Adrenal gland (tissue), 12 donors: ENCODE measurements around the gene MOAP1. TPM values are rescaled to one million over a fixed set of nuclear protein-coding genes. Genes with fewer than 3 reads are reported as not detected.
A peak's percentile ranks its signal among the peaks of the same experiment; 100 is the strongest.

Experiments used
- DNase-seq, 7 donors: peaks; one replicate each; pipeline ENCODE4 v3.0.0-alpha.2; 2019 to 2020
- H3K27ac ChIP-seq, 5 donors: fragments of 200-600 bp; sonication (generic) in 4 of 5; 1 replicate in 3 of 5; 2 replicates in 2 of 5; pipeline versions ENCODE4 v1.5.1 to v1.8.0; 2016 to 2020; ENCODE audit warnings: mild to moderate bottlenecking in 1 of 5
- H3K27me3 ChIP-seq: fragments of 200-600 bp; 2 replicates; pipeline ENCODE4 v1.8.0; 2021
- H3K36me3 ChIP-seq, 2 donors: fragments of 200-600 bp; replicated peaks in 1 of 2; 1 replicate in 1 of 2; 2 replicates in 1 of 2; pipeline versions ENCODE4 v1.5.1 to v1.8.0; 2018 to 2022
- H3K4me1 ChIP-seq, 2 donors: fragments of 200-600 bp; replicated peaks in 1 of 2; 1 replicate in 1 of 2; 2 replicates in 1 of 2; pipeline versions ENCODE4 v1.5.1 to v1.8.0; 2018 to 2021
- H3K4me3 ChIP-seq, 4 donors: fragments of 200-600 bp; sonication (generic) in 3 of 4; one replicate each; pipeline ENCODE4 v1.5.1; 2016 to 2018
- H3K9me3 ChIP-seq, 3 donors: fragments of 200-600 bp; sonication (generic) in 1 of 3; replicated peaks in 1 of 3; 1 replicate in 2 of 3; 2 replicates in 1 of 3; pipeline versions ENCODE4 v1.5.1 to v1.8.0; 2016 to 2021
- POLR2A ChIP-seq, 2 donors: fragments of 450-650 bp; IDR thresholded peaks; one replicate each; pipeline ENCODE4 v1.6.1; 2017; ENCODE audit warnings: antibody characterized with exemption in 2 of 2, mild to moderate bottlenecking in 2 of 2, moderate library complexity in 1 of 2
- WGBS, 4 donors: extraction: QIAGEN DNeasy Blood & Tissue Kit in 2 of 4; methylation state at CpG; one replicate each; pipeline versions ENCODE4 v1.1.5 to v1.1.7; 2013 to 2017; 5-methylcytosine and 5-hydroxymethylcytosine counted together
- intact Hi-C, 2 donors: fragments of 100-400 bp; cut with DNase I; formaldehyde crosslinking; loops; one replicate each; pipeline versions ENCODE4 v1.14.1 to v1.15.0; 2022 to 2023
- polyA plus RNA-seq, 3 donors: library from polyadenylated mRNA; stranded (reverse); fragments of 200-250 nt in 2 of 3; fragments of 350-450 nt in 1 of 3; fragmentation: Illumina TruSeq in 1 of 3; extraction: RNeasy Lipid Tissue Mini Kit (QIAGEN cat#74804) in 1 of 3; gene quantifications; one replicate each; pipeline ENCODE4 v1.2.3, GENCODE V29; 2013 to 2014
- total RNA-seq, 9 donors: library from RNA; depleted of rRNA in 4 of 9; stranded (reverse); fragments of >200 nt in 4 of 9; fragments of 120-200 nt in 1 of 9; fragmentation: NEBNext Ultra II Directional in 1 of 9; extraction: Animal tissue kit (Norgen Biotek cat#: 25700) in 1 of 9; gene quantifications; one replicate each; pipeline versions ENCODE4 v1.1.0 to v1.2.4, GENCODE V29; 2013 to 2023
- TF ChIP-seq, protein P1 (sequence below), 6 experiments: fragments of 450-650 bp in 4 of 6; fragments of 200-600 bp in 2 of 6; sonication (generic) in 1 of 6; IDR thresholded peaks; 1 replicate in 5 of 6; 2 replicates in 1 of 6; pipeline versions ENCODE4 v1.5.1 to v1.8.0; 2016 to 2021; ENCODE audit warnings: antibody characterized with exemption in 6 of 6, mild to moderate bottlenecking in 2 of 6, moderate library complexity in 1 of 6
- donor health status: healthy with polysubstance abuse.
- donor health status: Bipolar disorder and iron deficiency.
- donor health status: DM: yes; HTN: yes; CAD: no.
- donor health status: DM: no; HTN: no; CAD: no.
- donor health status: DM: no; HTN: no; CAD: no.
- donor health status: DM: yes; HTN: yes; CAD: no.

MOAP1 gene
- total and polyA plus RNA-seq, 12 donors = 12.7 to 72.5 (median 38.6) TPM

- no peak for DNase-seq
- H3K27ac ChIP-seq = no peak overlapping the region
- WGBS, 4 donors = 96 to 99% (median 98%) methylated on average over 14 to 27 of the region's 27 CpGs
- H3K27me3 ChIP-seq = no peaks in the 10 kb centered on the region
- TF ChIP-seq, protein P1, sequence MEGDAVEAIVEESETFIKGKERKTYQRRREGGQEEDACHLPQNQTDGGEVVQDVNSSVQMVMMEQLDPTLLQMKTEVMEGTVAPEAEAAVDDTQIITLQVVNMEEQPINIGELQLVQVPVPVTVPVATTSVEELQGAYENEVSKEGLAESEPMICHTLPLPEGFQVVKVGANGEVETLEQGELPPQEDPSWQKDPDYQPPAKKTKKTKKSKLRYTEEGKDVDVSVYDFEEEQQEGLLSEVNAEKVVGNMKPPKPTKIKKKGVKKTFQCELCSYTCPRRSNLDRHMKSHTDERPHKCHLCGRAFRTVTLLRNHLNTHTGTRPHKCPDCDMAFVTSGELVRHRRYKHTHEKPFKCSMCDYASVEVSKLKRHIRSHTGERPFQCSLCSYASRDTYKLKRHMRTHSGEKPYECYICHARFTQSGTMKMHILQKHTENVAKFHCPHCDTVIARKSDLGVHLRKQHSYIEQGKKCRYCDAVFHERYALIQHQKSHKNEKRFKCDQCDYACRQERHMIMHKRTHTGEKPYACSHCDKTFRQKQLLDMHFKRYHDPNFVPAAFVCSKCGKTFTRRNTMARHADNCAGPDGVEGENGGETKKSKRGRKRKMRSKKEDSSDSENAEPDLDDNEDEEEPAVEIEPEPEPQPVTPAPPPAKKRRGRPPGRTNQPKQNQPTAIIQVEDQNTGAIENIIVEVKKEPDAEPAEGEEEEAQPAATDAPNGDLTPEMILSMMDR (IDR thresholded peaks at IDR 0.05) = no peak
- no peak for TF ChIP-seq POLR2A (IDR thresholded peaks at IDR 0.05)
- no peaks in the 10 kb centered on the region for H3K9me3 ChIP-seq
- H3K36me3 ChIP-seq = peaks cover 0 to 64% of the 10 kb centered on the region in 2 donors
- H3K4me1 ChIP-seq = no peaks in the 10 kb centered on the region
- H3K4me3 ChIP-seq = no peak overlapping the region
- intact Hi-C loops = no loop called here
Measured at GRCh38 chr14:93223565-93223964, 38.9 kb upstream of the MOAP1 start.

GRCh38 chr14:93220509-93220908 lies 35.8 kb upstream of the MOAP1 start:
- H3K4me3 ChIP-seq = no peak overlapping the region
- no peak for TF ChIP-seq POLR2A (IDR thresholded peaks at IDR 0.05)
- TF ChIP-seq, protein P1 (IDR thresholded peaks at IDR 0.05) = no peak
- no peaks in the 10 kb centered on the region for H3K9me3 ChIP-seq
- intact Hi-C loops = no loop called here
- no peaks in the 10 kb centered on the region for H3K4me1 ChIP-seq
- H3K27ac ChIP-seq = no peak overlapping the region
- DNase-seq = no peak
- no peaks in the 10 kb centered on the region for H3K27me3 ChIP-seq
- peaks cover 0 to 76% of the 10 kb centered on the region in 2 donors for H3K36me3 ChIP-seq

- 45 to 54% (median 52%) methylated on average over 3 of the region's 3 CpGs for WGBS, 4 donors
- peak; percentile 31 to 74 (median 51) for DNase-seq
- intact Hi-C loops = no loop called here
Measured at GRCh38 chr14:93219103-93219726, 34.5 kb upstream of the MOAP1 start.

GRCh38 chr14:93214598-93214997 lies 29.9 kb upstream of the MOAP1 start:
- DNase-seq = no peak
- no peaks in the 10 kb centered on the region for H3K4me1 ChIP-seq
- H3K27ac ChIP-seq = no peak overlapping the region
- TF ChIP-seq, protein P1 (IDR thresholded peaks at IDR 0.05) = no peak
- no peak for TF ChIP-seq POLR2A (IDR thresholded peaks at IDR 0.05)
- intact Hi-C loops = no loop called here
- H3K36me3 ChIP-seq = peaks cover 0 to 78% of the 10 kb centered on the region in 2 donors
- 95 to 97% (median 96%) methylated on average over 2 of the region's 2 CpGs for WGBS, 4 donors
- H3K9me3 ChIP-seq = no peaks in the 10 kb centered on the region
- H3K4me3 ChIP-seq = no peak overlapping the region
- H3K27me3 ChIP-seq = no peaks in the 10 kb centered on the region

More at GRCh38 chr14:93219103-93219726, 34.5 kb upstream of the MOAP1 start:
- Histone ChIP-seq H3K9me3 (no peaks in the 10 kb centered on the region), H3K27ac (no peak overlapping the region), H3K36me3 (peaks cover 0 to 82% of the 10 kb centered on the region in 2 donors), H3K4me3 (no peak overlapping the region), H3K27me3 (no peaks in the 10 kb centered on the region), H3K4me1 (no peaks in the 10 kb centered on the region)
- TF ChIP-seq, protein P1 (IDR thresholded peaks at IDR 0.05) = peak in 5 of 6 experiments; percentile 39 to 51 (median 46)
- TF ChIP-seq POLR2A (IDR thresholded peaks at IDR 0.05) = no peak
